ENCODE measurements around the gene YBX2. TPM values are rescaled to one million over a fixed set of nuclear protein-coding genes. Genes with fewer than 3 reads are reported as not detected.
A peak's percentile ranks its signal among the peaks of the same experiment; 100 is the strongest.

YBX2 gene
- total RNA-seq, 2 donors from 2014 or later = 0.26 to 1.3 TPM

GRCh38 chr17:7318121-7318860, 23.9 kb upstream of the YBX2 start:
- 87 to 93% methylated on average over 3 to 13 of the region's 13 CpGs for WGBS, 2 donors
- Histone ChIP-seq H3K9me3 (no peaks in the 10 kb centered on the region), H3K27ac (no peak overlapping the region), H3K36me3 (replicated peaks in 1 of 2; ENCODE audit: insufficient read depth in 1 of 2, low read depth in 2 of 2) (peaks cover 0 to 29% of the 10 kb centered on the region in 2 donors), H3K4me3 (no peak overlapping the region), H3K4me1 (peaks cover 24% of the 10 kb centered on the region), H3K27me3 (no peaks in the 10 kb centered on the region)
- TF ChIP-seq POLR2A (IDR thresholded peaks at IDR 0.05) = no peak
- TF ChIP-seq CTCF (IDR thresholded peaks at IDR 0.05) = no peak
- DNase-seq (no peak), ATAC-seq (no peak)
- intact Hi-C loops (cut with DNase I) = no loop called here

- TF ChIP-seq CTCF (IDR thresholded peaks at IDR 0.05) = no peak
- no peak for TF ChIP-seq POLR2A (IDR thresholded peaks at IDR 0.05)
- H3K27me3 ChIP-seq = no peaks in the 10 kb centered on the region
- no peak for ATAC-seq
- DNase-seq = no peak
- no peaks in the 10 kb centered on the region for H3K9me3 ChIP-seq
- H3K4me1 ChIP-seq = peaks cover 34% of the 10 kb centered on the region
- no peak overlapping the region for H3K27ac ChIP-seq
- intact Hi-C loops (cut with DNase I) = no loop called here
- no peak overlapping the region for H3K4me3 ChIP-seq
- WGBS, 2 donors = 88 to 90% methylated on average over 16 of the region's 16 CpGs
- peaks cover 0 to 32% of the 10 kb centered on the region in 2 donors for H3K36me3 ChIP-seq (replicated peaks in 1 of 2; ENCODE audit: insufficient read depth in 1 of 2, low read depth in 2 of 2)
These were observed 22.8 kb upstream of the YBX2 start for GRCh38 chr17:7317161-7317803.

- no peaks in the 10 kb centered on the region for H3K27me3 ChIP-seq
- TF ChIP-seq POLR2A (IDR thresholded peaks at IDR 0.05) (peak in 2 of 3 donors; percentile 36 to 39), CTCF (IDR thresholded peaks at IDR 0.05) (no peak)
- H3K27ac ChIP-seq = peak overlapping the region; percentile 88 to 97 (median 90)
- H3K4me3 ChIP-seq = peak overlapping the region; percentile 86 to 91
- no peaks in the 10 kb centered on the region for H3K9me3 ChIP-seq
- ATAC-seq (peak; percentile 5), DNase-seq (peak; percentile 50 to 65 (median 57))
- peaks cover 41% of the 10 kb centered on the region for H3K4me1 ChIP-seq
- 14 to 29% methylated on average over 16 to 30 of the region's 30 CpGs for WGBS, 2 donors
- peaks cover 5 to 33% of the 10 kb centered on the region in 2 donors for H3K36me3 ChIP-seq (replicated peaks in 1 of 2; ENCODE audit: insufficient read depth in 1 of 2, low read depth in 2 of 2)
- intact Hi-C loops (cut with DNase I) = no loop called here
These were observed 21.3 kb upstream of the YBX2 start for GRCh38 chr17:7315570-7316235.

- peaks cover 5 to 35% of the 10 kb centered on the region in 2 donors for H3K36me3 ChIP-seq (replicated peaks in 1 of 2; ENCODE audit: insufficient read depth in 1 of 2, low read depth in 2 of 2)
- WGBS, 2 donors = 0% methylated on average over 9 to 39 of the region's 95 CpGs
- peaks cover 49% of the 10 kb centered on the region for H3K4me1 ChIP-seq
- ATAC-seq = peak; percentile 96
- no peaks in the 10 kb centered on the region for H3K9me3 ChIP-seq
- H3K4me3 ChIP-seq = peak within 1 kb of the TSS; percentile 86 to 91
- intact Hi-C loops (cut with DNase I) = no loop called here
- TF ChIP-seq POLR2A (IDR thresholded peaks at IDR 0.05) = peak; percentile 79 to 80 (median 79)
- TF ChIP-seq CTCF (IDR thresholded peaks at IDR 0.05) = no peak
- peak within 1 kb of the TSS; percentile 88 to 97 (median 90) for H3K27ac ChIP-seq
- no peaks in the 10 kb centered on the region for H3K27me3 ChIP-seq
- peak; percentile 94 to 95 (median 94) for DNase-seq
These were observed 20.5 kb upstream of the YBX2 start, which contains the start of gene GPS2 for GRCh38 chr17:7314719-7315569. TSS of gene GPS2 (minus strand) at chr17:7315360. CDS start at chr17:7315052, 308 bp downstream.

Data from body of pancreas (tissue), 4 donors.